HG03135 (cell line): ENCODE data around the gene CSNK1D.

Experiments
- ATAC-seq: cut with Tn5 transposase; IDR thresholded peaks from one replicate; pipeline ENCODE4 v1.9.1; 2021; ENCODE audit warnings: mild to moderate bottlenecking, moderate library complexity; ENCODE audit not compliant: unreplicated experiment

Gene CSNK1D

DNA sequence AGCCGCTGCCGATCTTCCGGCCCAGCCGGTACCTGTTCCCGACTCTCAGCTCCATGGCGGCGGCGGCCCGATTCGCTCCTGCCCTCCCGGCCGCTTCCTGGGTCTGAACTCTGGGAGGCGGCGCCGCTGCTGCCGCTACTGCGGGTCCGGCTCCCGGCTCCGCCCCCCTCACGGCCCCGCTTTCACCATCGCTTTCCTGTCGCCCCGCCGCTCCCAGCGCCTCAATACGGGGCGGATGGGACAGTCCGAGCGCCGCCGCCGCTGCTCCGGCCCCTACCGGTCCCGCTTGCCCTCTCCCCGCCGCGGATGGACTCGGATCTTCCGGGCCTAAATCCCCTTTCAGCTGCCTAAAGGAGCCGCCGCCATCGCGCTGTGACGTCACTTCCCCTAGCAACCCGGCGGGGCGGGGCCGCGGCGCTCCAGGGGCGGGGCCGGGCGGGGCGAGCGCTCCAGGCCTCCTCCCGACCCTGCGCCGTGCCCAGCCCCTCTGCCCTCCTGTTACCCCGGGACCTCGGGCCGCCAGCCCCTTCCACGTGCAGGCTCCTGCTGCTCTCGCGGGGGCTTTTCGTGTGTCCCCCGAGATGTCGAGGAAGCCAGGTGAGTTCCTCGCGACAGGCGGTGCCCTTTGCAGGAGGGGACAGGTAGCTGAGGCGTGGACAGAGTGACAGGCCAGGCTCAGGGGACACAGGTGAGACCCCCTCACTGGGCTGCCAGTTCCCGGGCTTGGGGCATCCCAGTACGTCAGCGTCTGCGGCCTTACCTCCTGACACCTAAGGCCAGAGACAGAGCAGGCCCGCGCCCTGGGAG is at the start of gene CSNK1D:
TSS of gene CSNK1D (minus strand) at position 374 of the 807 bp plus-strand sequence. CDS start at position 55, 319 bp downstream.
- peak; percentile 67 for ATAC-seq

DNA sequence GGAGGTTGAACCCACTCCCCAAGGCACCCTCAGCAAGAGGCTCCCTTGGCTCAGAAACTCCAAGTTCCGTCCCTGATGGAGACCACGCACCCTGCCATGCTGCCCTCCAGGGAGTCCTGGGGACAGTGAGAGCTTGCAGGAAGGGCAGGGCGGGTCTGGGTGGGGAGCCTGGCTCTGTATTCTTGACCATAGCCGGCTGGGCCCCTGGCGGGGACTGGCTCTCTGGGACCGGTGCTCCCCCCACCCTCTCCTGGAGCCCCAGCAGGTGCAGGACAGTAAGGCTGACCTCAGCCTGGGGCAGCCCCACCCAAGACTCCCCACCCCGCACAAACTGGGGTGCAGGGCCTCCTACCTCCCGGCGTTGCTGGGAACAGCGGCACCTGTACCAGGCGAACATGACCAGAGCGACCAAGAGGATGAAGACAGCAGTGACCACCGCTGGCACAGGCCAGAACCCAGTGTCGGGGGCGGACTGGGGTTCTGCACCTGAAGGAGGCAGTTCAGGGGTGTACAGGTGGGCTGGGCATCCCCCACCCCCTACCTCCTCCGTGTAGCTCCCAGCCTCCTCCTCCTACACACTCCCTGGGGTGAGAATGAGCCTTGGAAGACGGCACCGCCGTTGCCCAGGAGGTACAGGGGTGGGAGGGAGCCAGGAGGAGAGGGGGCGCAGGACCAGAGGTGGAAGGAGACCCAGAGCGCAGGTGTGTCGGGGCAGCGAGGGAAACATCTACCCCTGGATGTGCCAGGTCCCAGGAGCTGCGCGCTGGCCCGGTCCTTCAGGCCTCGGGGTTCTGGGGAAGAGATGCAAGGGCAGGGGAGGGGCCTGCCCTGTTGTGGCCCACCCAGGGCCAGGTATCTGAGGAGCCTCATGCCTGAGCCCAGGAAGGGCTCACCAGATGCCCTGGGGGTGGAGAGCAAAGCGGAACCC is 49.3 kb upstream of the CSNK1D start:
- ATAC-seq, result no peak

DNA sequence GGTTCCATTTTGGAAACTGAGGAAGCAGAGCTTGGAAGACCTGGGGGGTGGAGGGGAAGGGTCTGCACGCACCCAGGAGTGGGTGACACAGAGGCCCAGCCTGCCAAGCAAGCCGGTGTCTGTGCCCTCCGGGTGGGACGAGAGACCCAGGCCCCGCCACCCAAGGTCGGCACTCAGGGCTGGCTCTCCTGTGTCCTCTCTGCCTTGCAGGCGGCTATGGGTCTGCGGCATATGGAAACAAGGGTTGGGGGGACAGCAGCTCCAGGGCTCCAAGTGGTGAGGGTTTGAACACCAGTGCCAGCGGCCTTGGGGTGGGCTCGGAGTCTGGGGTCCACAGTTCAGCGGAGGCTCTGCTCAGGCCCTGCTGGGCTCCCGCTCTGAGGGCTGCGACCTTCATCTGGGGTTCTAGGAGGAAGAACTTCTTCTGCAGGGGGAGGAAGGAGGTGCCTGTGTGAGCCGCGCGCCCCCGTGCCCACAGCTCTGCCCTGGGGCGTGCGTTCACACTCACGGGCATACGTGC is 48.5 kb upstream of the CSNK1D start:
- ATAC-seq, result no peak

DNA sequence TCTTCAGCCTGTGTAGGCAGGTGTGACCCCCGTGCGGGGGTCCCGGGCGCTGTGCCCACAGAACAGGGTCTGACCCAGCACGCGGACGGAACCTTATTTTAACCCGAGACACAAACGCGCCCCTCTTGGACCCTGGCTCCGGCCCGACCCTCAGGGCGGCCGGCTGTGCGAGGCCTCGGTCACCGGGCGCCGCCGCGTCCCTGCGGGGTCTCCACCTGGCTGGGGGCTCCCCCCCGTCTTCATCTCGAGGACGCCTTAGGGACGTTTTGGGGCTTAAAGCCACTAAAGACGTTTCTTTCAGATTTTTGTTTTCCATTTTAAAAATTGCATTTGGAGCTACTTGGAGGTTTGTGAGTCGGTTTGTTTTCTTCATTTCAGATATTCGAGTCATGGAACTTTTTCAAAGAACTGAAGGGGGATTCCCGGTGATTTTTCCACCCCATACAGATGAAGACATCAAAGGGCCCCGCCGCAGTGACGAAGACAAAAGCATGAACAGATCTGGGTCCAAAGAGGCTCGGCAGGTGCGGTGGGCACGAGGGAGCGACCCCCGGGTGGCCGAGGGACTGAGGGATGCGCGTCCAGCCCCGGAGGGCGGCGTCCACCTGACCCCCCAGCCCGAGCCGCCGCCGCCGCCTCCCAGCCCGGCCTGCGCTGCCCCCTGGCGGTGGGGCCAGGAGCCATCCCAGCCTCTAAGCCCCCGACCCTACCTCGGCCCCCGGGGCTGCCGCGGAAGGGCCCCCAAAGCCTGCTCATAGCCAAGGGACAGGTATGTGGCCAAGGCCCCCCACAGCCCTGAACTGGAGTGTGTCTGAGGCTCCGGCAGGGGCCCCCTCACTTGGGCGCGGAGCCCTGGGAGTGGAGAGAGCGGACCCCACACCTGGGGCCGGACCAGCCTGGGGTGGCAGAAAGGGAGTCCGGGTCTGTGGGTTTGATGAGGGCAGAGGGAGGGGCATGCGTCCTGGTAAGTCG is 47.7 kb upstream of the CSNK1D start:
- no peak for ATAC-seq

DNA sequence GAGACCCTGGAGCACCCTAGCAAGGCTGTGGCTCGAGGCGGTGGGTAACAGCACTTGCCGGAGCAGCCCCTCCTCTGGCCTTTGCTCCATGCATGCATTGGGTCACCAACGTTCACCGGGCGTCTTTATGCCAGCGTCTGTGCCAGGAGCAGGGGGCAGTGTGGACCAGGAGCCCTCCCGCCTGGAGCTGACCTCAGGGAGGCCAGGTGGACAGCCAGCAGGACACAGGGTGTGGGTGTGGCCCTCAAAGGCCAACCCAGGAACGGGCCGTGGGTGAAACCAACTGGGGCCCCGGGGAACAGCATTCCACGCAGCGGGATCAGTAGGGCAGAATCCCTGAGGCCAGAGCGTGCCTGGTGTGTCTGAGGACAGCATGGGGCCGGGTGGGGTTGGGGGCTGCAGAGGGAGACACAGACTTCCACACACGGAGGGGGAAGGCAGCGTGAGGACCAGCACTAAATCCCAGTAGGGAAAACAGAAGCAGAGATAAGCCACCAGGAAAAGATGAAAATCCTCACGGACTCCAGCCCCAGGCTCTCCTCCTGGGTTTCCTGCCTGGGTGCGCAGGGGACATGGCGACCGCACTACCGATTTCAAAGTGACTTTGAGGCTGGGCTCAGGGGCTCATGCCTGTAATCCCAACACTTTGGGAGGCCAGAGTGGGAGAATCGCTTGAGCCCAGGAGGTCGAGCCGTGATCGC is 46.8 kb upstream of the CSNK1D start:
- no peak for ATAC-seq

DNA sequence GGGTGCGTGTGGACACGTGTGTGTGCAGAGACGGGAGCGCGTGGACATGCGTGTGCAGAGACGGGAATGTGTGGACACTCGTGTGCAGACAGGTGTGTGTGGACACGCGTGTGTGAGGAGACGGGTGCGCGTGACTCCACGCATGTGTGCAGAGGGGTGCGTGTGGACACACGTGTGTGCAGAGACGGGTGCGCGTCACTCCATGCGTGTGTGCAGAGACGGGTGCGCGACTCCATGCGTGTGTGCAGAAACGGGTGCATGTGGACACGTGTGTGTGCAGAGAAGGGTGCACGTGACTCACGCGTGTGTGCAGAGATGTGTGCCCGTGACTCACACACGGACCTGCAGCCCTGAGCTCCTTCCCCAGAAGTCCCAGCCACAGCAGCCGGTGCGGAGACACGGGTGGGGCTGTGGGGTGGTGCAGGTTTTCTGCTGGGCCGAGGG is 46.1 kb upstream of the CSNK1D start:
- no peak for ATAC-seq

DNA sequence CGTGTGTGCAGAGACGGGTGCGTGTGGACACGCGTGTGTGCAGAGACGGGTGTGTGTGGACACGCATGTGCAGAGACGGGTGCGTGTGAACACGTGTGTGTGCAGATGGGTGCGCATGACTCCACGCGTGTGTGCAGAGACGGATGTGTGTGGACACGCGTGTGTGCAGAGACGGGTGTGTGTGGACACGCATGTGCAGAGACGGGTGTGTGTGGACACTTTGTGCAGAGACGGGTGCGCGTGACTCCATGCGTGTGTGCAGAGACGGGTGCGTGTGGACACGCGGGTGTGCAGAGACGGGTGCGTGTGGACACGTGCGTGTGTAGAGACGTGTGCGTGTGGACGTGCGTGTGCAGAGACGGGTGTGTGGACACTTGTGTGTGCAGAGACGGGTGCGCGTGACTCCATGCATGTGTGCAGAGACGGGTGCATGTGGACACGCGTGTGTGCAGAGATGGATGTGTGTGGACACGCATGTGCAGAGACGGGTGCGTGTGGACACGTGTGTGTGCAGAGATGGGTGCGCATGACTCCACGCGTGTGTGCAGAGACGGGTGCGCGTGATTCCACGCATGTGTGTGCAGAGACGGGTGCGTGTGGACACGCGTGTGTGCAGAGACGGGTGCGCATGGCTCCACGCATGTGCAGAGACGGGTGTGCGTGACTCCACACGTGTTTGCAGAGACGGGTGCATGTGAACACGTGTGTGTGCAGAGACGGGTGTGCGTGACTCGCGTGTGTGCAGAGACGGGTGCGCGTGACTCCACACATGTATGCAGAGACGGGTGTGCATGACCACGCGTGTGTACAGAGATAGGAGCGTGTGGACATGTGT is 45.5 kb upstream of the CSNK1D start:
- no peak for ATAC-seq

DNA sequence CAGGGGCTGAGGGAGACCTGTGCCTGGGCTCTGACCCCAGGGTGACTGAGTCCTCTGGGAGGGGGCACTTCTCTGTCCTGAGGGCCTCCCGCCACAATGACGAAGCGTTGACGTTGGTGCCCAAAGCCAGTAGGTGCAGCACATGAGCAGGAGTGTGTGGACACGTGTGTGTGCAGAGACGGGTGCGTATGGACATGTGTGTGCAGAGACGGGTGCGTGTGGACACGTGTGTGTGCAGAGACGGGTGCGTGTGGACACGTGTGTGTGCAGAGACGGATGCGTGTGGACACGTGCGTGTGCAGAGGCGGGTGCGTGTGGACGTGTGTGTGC is 44.6 kb upstream of the CSNK1D start:
- ATAC-seq, result no peak

DNA sequence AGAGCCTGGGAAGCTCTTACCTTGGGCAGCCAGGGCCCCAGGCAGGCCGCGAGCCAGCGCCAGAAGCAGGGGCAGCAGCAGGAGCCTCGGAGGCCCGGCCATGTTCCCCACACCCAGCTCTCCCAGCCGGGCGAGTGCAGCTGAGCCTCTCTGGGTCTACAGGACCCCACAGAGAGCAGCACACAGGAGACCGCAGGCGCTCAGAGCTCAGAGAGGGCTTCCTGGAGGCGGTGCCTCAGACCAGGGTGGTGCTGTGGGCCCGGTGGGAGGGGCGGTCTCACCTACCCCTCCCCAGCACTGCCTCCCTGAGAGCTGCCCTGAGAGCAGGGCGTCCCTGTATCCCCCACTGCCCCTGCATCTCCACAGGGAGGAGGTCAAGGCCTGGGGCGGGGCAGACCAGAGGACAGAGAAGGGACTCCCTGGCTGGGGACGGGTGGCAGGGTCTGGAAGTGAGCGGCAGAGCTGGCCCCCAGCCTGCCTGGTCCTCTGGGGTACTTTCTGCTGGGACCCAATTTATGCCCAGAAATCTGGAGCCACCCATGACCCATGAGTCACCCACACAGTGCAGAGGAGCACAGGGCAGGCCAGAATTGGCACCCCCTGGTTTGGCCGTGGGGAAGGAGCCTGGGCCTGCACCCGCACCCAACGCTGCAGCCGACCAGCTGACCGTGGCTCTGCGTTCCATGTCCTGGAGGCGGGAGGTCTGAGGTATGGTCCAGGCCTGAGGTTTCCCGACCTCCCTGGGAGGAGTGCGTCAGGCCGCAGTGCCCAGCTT is 44.1 kb upstream of the CSNK1D start, which contains the start of gene CD7:
TSS of gene CD7 (minus strand) at position 215 of the 775 bp plus-strand sequence. CDS start at position 102, 113 bp downstream.
- ATAC-seq, result no peak

DNA sequence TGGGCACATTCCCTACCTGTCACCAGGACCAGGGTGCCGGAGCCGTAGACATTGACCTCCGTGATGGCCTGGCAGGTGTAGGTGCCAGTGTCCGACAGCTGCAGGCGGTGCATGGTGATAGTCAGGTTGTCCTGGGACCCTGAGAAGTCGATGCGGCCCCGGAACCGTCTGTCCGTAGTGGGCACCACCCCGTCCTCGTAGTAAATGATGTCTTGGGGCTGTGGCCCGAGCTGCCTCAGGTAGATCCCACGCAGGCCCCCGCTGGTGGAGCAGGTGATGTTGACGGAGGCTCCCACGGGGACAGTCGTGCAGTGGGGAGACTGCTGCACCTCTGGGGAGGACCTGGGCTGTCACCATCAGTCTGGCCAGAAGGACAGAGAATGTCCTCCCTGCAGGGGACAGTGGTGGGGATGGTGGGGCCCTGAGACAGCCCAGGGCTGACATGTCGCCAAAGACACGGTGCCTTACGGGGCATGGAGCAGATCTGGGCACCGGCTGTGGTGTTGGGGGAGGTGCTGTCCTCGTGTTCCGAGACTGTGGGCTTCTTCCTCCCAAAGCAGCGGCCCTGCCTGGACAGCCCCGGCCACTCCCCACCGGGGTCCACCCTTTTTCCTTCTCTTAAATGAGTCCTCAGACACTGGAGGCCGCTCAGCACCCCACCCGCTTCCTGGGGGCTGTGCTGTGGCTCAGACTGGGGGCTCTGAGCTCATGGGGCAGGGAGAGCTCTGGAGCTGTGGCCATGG is 43.3 kb upstream of the CSNK1D start:
- no peak for ATAC-seq

DNA sequence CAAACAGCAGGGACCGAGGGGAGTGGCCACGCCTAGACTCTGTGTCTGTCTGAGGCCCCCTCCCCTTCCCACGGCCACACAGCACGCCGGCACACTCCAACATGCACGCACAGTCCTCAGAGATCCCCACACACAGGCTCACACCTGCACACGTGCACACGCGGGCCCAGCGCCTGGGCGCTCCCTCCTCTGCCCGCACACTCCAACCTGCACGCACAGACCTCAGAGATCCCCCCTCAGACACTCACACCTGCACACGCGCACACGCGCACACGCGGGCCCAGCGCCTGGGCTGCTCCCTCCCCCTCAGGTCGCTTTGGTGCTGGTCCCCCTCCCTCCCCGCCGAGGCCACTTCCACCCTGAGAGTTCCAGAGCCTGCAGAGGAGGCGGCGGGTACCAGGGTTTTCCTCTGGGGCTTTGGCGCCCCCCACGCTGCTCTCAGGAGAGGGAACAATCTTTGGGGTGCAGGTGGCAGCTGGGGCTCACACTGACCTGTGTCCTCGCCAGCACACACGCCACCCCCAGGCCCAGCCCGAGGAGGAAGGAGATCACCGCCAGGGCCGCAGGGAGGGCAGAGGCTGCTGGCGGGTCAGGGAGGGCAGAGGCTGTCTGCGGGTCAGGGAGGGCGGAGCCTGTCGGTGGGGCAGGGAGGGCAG is 42.3 kb upstream of the CSNK1D start:
- no peak for ATAC-seq

DNA sequence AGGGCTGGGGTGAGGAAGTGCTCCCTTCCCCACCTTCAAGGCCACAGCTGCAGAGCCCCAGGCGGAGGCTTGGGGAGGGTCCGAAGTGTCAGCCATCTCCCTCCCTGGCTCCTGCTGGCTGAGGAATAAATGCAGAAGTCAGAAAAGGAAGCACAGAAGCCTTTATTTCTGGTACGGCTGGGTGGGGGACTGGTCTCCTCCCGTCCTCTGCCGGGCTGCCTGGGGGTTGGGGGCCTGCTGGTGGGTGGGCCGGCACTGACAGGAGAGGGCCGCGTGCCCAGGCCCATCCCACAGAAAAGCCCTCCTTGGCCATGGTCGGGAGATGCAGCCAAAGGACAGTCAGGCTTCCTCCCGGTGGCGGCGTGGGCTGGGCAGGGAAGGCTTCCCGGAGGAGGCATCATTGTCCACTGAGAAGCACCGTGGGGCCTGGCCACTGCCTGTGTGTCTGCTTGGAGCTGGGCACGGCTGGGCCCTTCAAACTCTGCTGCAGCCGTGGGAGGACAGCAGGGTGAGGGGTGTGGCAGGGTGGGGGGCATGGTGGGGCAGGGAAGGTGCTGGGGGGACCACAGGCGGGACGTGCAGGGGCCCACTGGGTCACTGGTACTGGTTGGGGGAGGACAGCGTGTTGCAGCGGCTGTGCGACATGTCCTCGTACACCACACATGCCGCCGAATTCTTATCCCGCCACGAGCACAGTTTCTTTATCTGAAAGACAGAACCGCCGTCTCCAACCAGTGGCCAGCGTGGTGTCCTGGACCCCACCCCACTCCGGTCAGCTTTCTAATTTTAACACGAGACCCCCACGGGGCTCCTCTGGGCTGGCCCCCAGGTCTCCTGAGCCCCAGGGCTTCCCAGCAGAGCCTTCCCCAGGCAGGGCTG is 41.5 kb upstream of the CSNK1D start:
- ATAC-seq, result no peak

DNA sequence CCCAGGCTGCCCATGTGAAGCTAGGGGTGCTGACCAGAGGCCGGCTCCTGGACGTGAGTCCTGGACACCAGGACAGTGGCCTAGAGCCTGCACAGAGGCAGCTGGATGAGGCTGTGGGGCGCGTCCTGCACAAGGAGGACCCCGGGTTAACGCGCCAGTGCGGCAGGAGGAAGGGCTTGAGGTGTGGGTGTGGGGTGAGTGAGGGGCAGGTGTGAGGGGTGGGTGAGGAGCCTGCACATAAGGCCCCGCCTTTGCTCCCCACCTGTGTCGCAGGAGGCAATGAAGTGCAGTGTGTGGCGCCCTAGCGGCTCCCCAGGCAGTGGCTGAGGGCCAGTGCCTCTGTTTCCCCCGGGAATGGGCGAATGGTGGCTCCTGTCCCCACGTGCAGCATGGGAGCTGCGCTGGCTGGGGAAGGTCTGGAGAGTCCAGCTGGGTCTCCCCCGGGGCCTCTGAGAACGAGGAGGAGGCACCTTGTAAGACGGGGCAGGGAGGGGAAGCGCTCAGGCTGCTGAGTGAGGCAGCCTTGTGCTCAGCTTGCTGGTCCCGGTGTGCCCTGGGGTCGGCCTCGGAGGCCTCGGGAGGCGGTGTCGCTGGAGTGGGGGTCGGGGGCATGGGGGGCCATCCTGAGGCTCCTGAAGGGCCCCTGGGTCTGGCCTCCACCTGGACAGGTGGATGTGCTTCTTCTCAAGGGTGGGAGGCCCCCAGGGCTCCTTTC is 40.7 kb upstream of the CSNK1D start:
- no peak for ATAC-seq

DNA sequence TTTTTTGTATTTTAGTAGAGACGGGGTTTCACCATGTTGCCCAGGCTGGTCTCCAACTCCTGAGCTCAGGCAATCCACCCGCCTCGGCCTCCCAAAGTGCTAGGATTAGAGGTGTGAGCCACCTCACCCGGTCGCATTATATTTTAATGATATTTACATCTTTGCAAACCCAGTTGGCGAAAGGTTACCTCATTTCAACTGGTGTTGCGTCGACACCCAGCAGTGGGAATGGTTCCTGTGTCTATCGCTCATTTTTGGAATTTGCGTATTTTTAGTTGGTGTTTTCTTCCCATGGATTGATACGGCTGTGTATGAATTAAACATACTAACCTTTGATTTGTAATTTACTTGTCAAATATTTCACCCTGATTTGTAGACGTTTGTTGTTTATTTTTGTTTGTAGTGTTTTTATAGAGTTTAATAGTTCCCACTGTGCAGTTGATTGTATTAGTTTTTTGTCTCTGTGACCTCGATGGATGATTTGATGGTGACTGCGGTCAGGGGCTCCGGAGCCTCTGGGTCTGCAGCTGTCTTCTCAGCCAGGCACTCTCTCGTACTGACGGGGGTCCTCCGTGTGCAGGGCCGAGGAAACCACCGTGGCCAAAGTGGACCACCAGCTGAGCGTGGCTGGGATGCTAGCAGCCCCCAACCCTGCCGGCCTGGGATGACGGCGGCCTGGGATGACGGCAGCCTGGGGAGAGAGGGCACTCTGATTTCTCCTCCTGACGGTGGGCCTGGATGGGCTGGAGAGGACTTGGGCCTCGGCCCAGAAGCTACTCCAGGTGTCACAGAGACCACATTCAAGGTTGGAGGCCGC is 39.9 kb upstream of the CSNK1D start:
- ATAC-seq, result no peak
